K562 (cell line): Measurements from ENCODE around the gene CHCHD10. TPM values are rescaled to one million over a fixed set of nuclear protein-coding genes. Genes with fewer than 3 reads are reported as not detected.

Source experiments
- BHLHE40 ChIP-seq: IDR thresholded peaks from 2 replicates; pipeline ENCODE4 v1.6.1; 2011; ENCODE audit warnings: low read length, improper control_type of control experiment
- CTBP1 ChIP-seq: fragments of 450-650 bp; IDR thresholded peaks from 2 replicates; pipeline ENCODE4 v1.6.1; 2016; ENCODE audit warnings: borderline replicate concordance
- DMBX1 ChIP-seq: fragments of 250-450 bp; sonication (Bioruptor Pico); IDR thresholded peaks from 2 replicates; pipeline ENCODE4 v1.8.0; 2022; ENCODE audit warnings: inconsistent platforms, mild to moderate bottlenecking, moderate library complexity, borderline replicate concordance
- EGR1 ChIP-seq: fragments of 450-650 bp; conservative IDR thresholded peaks from 2 replicates; pipeline ENCODE4 v1.6.1; 2017; ENCODE audit warnings: mild to moderate bottlenecking
- ELF1 ChIP-seq: fragments of 200-800 bp; sonication (Bioruptor generic); IDR thresholded peaks from 2 replicates; pipeline ENCODE4 v1.6.1; 2016; ENCODE audit warnings: missing genetic modification characterization, missing compliant biosample characterization
- HBP1 ChIP-seq: fragments of 450-650 bp; formaldehyde crosslinking; IDR thresholded peaks from 2 replicates; pipeline ENCODE4 v1.4.0; 2022; ENCODE audit warnings: missing genetic modification characterization
- JUND ChIP-seq, 2 experiments: IDR thresholded peaks; 2 replicates in 1 of 2; 3 replicates in 1 of 2; pipeline ENCODE4 v1.6.1; 2011; ENCODE audit warnings: borderline replicate concordance in 2 of 2, low read depth in 2 of 2, low read length in 2 of 2, improper control_type of control experiment in 1 of 2, missing biosample characterization in 1 of 2, missing genetic modification characterization in 1 of 2, missing genetic modification reagents in 1 of 2
- MCM3 ChIP-seq: fragments of 450-650 bp; IDR thresholded peaks from 2 replicates; pipeline ENCODE4 v1.6.1; 2016
- MIER1 ChIP-seq: fragments of 450-650 bp; IDR thresholded peaks from 2 replicates; pipeline ENCODE4 v1.6.1; 2016; ENCODE audit warnings: antibody characterized with exemption, mild to moderate bottlenecking, low read depth
- NBN ChIP-seq: fragments of 450-650 bp; IDR thresholded peaks from 2 replicates; pipeline ENCODE4 v1.6.1; 2016; ENCODE audit warnings: low read depth, mild to moderate bottlenecking
- NFRKB ChIP-seq: fragments of 450-650 bp; IDR thresholded peaks from 2 replicates; pipeline ENCODE4 v1.6.1; 2016; ENCODE audit warnings: low read depth
- NFYB ChIP-seq: IDR thresholded peaks from 2 replicates; pipeline ENCODE4 v1.6.1; 2011; ENCODE audit warnings: mild to moderate bottlenecking, moderate library complexity; ENCODE audit not compliant: insufficient read length; ENCODE audit errors: extremely low read depth
- POLR2H ChIP-seq: IDR thresholded peaks from 2 replicates; pipeline ENCODE4 v1.6.1; 2016; ENCODE audit warnings: missing genetic modification characterization, low read depth, mild to moderate bottlenecking, control low read depth, missing compliant biosample characterization, moderate library complexity
- PTTG1 ChIP-seq: fragments of 450-650 bp; IDR thresholded peaks from 2 replicates; pipeline ENCODE4 v1.6.1; 2016; ENCODE audit warnings: low read depth, mild to moderate bottlenecking, missing genetic modification characterization, missing compliant biosample characterization
- SMC3 ChIP-seq: conservative IDR thresholded peaks from 2 replicates; pipeline ENCODE4 v1.6.1; 2011; ENCODE audit warnings: low read depth, low read length, improper control_type of control experiment; ENCODE audit not compliant: insufficient read depth
- TARDBP ChIP-seq: fragments of 450-650 bp; IDR thresholded peaks from 2 replicates; pipeline ENCODE4 v1.6.1; 2016
- ZNF217 ChIP-seq: sonication (generic); formaldehyde crosslinking; IDR thresholded peaks from 2 replicates; pipeline ENCODE4 v1.8.0; 2022; ENCODE audit warnings: mild to moderate bottlenecking, missing genetic modification reagents
- polyA plus RNA-seq, 8 experiments: library from polyadenylated mRNA; depleted of rRNA in 4 of 8; stranded (reverse) in 5 of 8; unstranded in 3 of 8; fragments of >200 nt; fragmentation: Nextera tagmentation in 2 of 8; fragmentation: Illumina TruSeq in 1 of 8; extraction: Ambion mirVana in 2 of 8; extraction: Trizol in 1 of 8; gene quantifications; 2 replicates each; pipeline versions ENCODE4 v1.2.1 to v1.2.3, GENCODE V29; 2011 to 2014; ENCODE audit warnings: inconsistent platforms in 1 of 8, missing spikeins in 1 of 8
- total RNA-seq, 7 experiments: library from RNA; depleted of rRNA in 6 of 7; stranded (reverse); fragments of >200 nt in 6 of 7; fragmentation: Illumina TruSeq in 2 of 7; extraction: Trizol in 2 of 7; gene quantifications; 2 replicates each; pipeline versions ENCODE4 v1.2.1 to v1.2.3, GENCODE V29; 2011 to 2021; ENCODE audit warnings: low replicate concordance in 1 of 7
- TF ChIP-seq, protein P1 (sequence below): fragments of 450-650 bp; IDR thresholded peaks from 2 replicates; pipeline ENCODE4 v1.6.1; 2018; ENCODE audit not compliant: partially characterized antibody
- TF ChIP-seq, protein P2 (sequence below): fragments of 450-650 bp; IDR thresholded peaks from 2 replicates; pipeline ENCODE4 v1.6.1; 2018; ENCODE audit warnings: mild to moderate bottlenecking, low read depth; ENCODE audit not compliant: partially characterized antibody
- TF ChIP-seq, protein P3 (sequence below): fragments of 450-650 bp; formaldehyde crosslinking; IDR thresholded peaks from 2 replicates; pipeline ENCODE4 v1.4.0; 2022; ENCODE audit warnings: mild to moderate bottlenecking, moderate library complexity

The CHCHD10 gene
- total and polyA plus RNA-seq, 9 of the 15 experiments (the other 6 are each of a cell fraction or from before 2014, with no cell fraction given), result 15.2 to 292 (median 102) TPM

DNA sequence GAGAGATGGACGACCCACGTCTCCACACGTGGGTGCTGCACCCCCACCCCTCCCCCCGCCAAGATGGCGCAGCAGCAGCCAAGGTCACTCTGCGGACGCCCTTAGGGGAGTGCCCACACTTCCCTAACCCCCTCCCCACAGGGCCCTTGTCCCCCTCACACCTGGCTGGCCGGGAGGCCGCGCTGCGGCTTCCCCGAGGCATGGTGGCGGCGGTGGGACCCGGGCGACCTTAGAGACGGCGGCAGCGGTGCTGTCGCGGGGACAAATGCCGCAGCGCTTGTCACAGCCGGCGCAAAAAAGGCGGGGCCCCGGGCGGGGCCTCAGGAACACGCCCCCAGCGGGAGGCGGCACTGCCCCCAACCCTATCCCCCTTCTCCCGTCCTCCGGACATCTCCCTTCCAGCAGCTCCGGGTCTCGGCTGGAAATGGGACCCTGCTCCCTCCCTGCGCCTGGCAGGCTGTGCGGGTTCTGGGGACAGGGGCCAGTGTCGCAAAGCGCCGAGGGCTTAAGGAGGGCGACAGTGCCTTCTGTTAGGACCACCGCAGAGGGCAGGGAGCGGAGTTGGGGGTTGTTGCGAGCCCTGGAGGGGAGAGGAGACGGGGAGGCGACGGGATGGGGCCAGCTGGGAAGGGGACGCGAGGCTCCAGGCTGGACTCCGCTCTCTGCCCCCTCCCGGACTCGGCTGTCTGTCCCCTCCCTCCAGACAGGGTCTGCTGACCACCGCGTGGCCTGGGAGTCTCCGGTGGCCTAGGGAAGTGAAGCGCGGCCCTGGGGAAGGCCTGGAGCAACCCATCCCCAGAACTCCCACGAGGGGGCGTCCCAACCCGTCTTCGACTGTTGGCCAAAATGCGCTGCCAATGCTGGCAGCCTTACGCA lies at the start of gene CHCHD10 (continued):
- TF ChIP-seq, protein P1, sequence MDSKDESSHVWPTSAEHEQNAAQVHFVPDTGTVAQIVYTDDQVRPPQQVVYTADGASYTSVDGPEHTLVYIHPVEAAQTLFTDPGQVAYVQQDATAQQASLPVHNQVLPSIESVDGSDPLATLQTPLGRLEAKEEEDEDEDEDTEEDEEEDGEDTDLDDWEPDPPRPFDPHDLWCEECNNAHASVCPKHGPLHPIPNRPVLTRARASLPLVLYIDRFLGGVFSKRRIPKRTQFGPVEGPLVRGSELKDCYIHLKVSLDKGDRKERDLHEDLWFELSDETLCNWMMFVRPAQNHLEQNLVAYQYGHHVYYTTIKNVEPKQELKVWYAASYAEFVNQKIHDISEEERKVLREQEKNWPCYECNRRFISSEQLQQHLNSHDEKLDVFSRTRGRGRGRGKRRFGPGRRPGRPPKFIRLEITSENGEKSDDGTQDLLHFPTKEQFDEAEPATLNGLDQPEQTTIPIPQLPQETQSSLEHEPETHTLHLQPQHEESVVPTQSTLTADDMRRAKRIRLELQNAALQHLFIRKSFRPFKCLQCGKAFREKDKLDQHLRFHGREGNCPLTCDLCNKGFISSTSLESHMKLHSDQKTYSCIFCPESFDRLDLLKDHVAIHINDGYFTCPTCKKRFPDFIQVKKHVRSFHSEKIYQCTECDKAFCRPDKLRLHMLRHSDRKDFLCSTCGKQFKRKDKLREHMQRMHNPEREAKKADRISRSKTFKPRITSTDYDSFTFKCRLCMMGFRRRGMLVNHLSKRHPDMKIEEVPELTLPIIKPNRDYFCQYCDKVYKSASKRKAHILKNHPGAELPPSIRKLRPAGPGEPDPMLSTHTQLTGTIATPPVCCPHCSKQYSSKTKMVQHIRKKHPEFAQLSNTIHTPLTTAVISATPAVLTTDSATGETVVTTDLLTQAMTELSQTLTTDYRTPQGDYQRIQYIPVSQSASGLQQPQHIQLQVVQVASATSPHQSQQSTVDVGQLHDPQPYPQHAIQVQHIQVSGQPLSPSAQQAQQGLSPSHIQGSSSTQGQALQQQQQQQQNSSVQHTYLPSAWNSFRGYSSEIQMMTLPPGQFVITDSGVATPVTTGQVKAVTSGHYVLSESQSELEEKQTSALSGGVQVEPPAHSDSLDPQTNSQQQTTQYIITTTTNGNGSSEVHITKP, result no peak
- no peak for TF ChIP-seq NBN
- no peak for TF ChIP-seq TARDBP
- no peak for TF ChIP-seq PTTG1 (tag)
- TF ChIP-seq ZNF217 (CRISPR knock-in tag), result no peak
- no peak for TF ChIP-seq MCM3
- TF ChIP-seq CTBP1, result peak; percentile 48; the same call in 1 of the 2 replicates
- TF ChIP-seq POLR2H (tag), result peak; percentile 82
- TF ChIP-seq DMBX1 (CRISPR knock-in tag), result peak; percentile 48; the same call in 1 of the 2 replicates
- peak; percentile 64; the same call in 1 of the 2 replicates for TF ChIP-seq NFRKB
- no peak for TF ChIP-seq JUND (IDR thresholded peaks at IDR 0.05; ENCODE audit: borderline replicate concordance, low read depth, low read length)
- TF ChIP-seq JUND (tag; IDR thresholded peaks at IDR 0.05; ENCODE audit: borderline replicate concordance, low read depth, low read length), result no peak
- 0 out of 2 replicates have a peak, but pooled peaks have one; percentile 15 for TF ChIP-seq BHLHE40
- TF ChIP-seq, protein P2, sequence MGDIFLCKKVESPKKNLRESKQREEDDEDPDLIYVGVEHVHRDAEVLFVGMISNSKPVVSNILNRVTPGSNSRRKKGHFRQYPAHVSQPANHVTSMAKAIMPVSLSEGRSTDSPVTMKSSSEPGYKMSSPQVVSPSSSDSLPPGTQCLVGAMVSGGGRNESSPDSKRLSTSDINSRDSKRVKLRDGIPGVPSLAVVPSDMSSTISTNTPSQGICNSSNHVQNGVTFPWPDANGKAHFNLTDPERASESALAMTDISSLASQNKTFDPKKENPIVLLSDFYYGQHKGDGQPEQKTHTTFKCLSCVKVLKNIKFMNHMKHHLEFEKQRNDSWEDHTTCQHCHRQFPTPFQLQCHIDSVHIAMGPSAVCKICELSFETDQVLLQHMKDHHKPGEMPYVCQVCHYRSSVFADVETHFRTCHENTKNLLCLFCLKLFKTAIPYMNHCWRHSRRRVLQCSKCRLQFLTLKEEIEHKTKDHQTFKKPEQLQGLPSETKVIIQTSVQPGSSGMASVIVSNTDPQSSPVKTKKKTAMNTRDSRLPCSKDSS, result no peak
- no peak for TF ChIP-seq NFYB
- TF ChIP-seq ELF1 (tag), result no peak
- TF ChIP-seq EGR1, result peak; percentile 53
- no peak for TF ChIP-seq MIER1
- peak; percentile 38; the same call in 1 of the 2 replicates for TF ChIP-seq SMC3
- TF ChIP-seq HBP1 (CRISPR knock-in tag), result 0 out of 2 replicates have a peak, but pooled peaks have one; percentile 22
- TF ChIP-seq, protein P3, sequence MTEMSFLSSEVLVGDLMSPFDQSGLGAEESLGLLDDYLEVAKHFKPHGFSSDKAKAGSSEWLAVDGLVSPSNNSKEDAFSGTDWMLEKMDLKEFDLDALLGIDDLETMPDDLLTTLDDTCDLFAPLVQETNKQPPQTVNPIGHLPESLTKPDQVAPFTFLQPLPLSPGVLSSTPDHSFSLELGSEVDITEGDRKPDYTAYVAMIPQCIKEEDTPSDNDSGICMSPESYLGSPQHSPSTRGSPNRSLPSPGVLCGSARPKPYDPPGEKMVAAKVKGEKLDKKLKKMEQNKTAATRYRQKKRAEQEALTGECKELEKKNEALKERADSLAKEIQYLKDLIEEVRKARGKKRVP, result peak; percentile 45; the same call in 1 of the 2 replicates
